H9 (cell line): ENCODE results near the gene ADGRD1. TPM values are rescaled to one million over a fixed set of nuclear protein-coding genes. Genes with fewer than 3 reads are reported as not detected.

ENCODE experiments used
- DNase-seq: peaks from one replicate; pipeline ENCODE4 v3.0.0-alpha.2; 2017
- H2AFZ ChIP-seq: one replicate; pipeline ENCODE4 v1.6.1; 2013; ENCODE audit warnings: mild to moderate bottlenecking, low read length, control low read depth, moderate library complexity
- H2AK5ac ChIP-seq: 2 replicates; pipeline ENCODE4 v1.6.1; 2013; ENCODE audit warnings: low read length, control low read depth, mixed read lengths; ENCODE audit not compliant: insufficient read length
- H2BK120ac ChIP-seq: one replicate; pipeline ENCODE4 v1.6.1; 2013; ENCODE audit warnings: low read depth, mild to moderate bottlenecking, low read length, control low read depth, inconsistent platforms; ENCODE audit not compliant: poor library complexity, severe bottlenecking
- H2BK12ac ChIP-seq: 2 replicates; pipeline ENCODE4 v1.6.1; 2013; ENCODE audit warnings: low read length, control low read depth, mixed read lengths, low read depth; ENCODE audit not compliant: insufficient read length
- H2BK15ac ChIP-seq: 2 replicates; pipeline ENCODE4 v1.6.1; 2013; ENCODE audit warnings: low read depth, low read length, control low read depth
- H2BK20ac ChIP-seq: one replicate; pipeline ENCODE4 v1.6.1; 2013; ENCODE audit warnings: low read depth, mild to moderate bottlenecking, low read length, control low read depth, inconsistent platforms; ENCODE audit not compliant: poor library complexity, severe bottlenecking
- H2BK5ac ChIP-seq: 2 replicates; pipeline ENCODE4 v1.6.1; 2013; ENCODE audit warnings: low read length, control low read depth, mixed read lengths; ENCODE audit not compliant: insufficient read length
- H3K14ac ChIP-seq: 2 replicates; pipeline ENCODE4 v1.6.1; 2013; ENCODE audit warnings: low read length, control low read depth; ENCODE audit not compliant: insufficient read depth
- H3K18ac ChIP-seq: 2 replicates; pipeline ENCODE4 v1.6.1; 2013; ENCODE audit warnings: low read depth, mild to moderate bottlenecking, mixed read lengths, low read length, control low read depth; ENCODE audit not compliant: insufficient read length
- H3K23ac ChIP-seq: 2 replicates; pipeline ENCODE4 v1.6.1; 2013; ENCODE audit warnings: low read length, control low read depth, mixed read lengths, low read depth; ENCODE audit not compliant: insufficient read length
- H3K23me2 ChIP-seq: 2 replicates; pipeline ENCODE4 v1.6.1; 2013; ENCODE audit warnings: low read depth, mild to moderate bottlenecking, mixed read lengths, low read length, control low read depth; ENCODE audit not compliant: insufficient read length, poor library complexity, severe bottlenecking
- H3K27ac ChIP-seq: 2 replicates; pipeline ENCODE4 v1.5.1; 2013; ENCODE audit warnings: low read length, control low read depth, mixed read lengths, low read depth; ENCODE audit not compliant: insufficient read length
- H3K27me3 ChIP-seq: 2 replicates; pipeline ENCODE4 v1.6.1; 2013; ENCODE audit warnings: low read length, control low read depth, inconsistent platforms; ENCODE audit not compliant: insufficient read depth
- H3K4ac ChIP-seq: 2 replicates; pipeline ENCODE4 v1.6.1; 2013; ENCODE audit warnings: low read depth, mild to moderate bottlenecking, control low read depth, inconsistent platforms, low read length, moderate library complexity
- H3K4me1 ChIP-seq: 2 replicates; pipeline ENCODE4 v1.6.1; 2013; ENCODE audit warnings: low read length, control low read depth, inconsistent platforms; ENCODE audit not compliant: insufficient read depth
- H3K4me2 ChIP-seq: 2 replicates; pipeline ENCODE4 v1.6.1; 2013; ENCODE audit warnings: low read length, control low read depth, mixed read lengths; ENCODE audit not compliant: insufficient read length, insufficient read depth
- H3K56ac ChIP-seq: 2 replicates; pipeline ENCODE4 v1.6.1; 2013; ENCODE audit warnings: low read depth, mild to moderate bottlenecking, mixed read lengths, low read length, control low read depth; ENCODE audit not compliant: insufficient read length
- H3K79me1 ChIP-seq: 2 replicates; pipeline ENCODE4 v1.6.1; 2013; ENCODE audit warnings: low read depth, mild to moderate bottlenecking, moderate library complexity, low read length, control low read depth, inconsistent platforms; ENCODE audit not compliant: insufficient read depth, poor library complexity, severe bottlenecking
- H3K79me2 ChIP-seq: 2 replicates; pipeline ENCODE4 v1.6.1; 2013; ENCODE audit warnings: low read length, control low read depth, inconsistent platforms; ENCODE audit not compliant: insufficient read depth
- H3K9ac ChIP-seq: 2 replicates; pipeline ENCODE4 v1.6.1; 2013; ENCODE audit warnings: low read length, control low read depth, mixed read lengths; ENCODE audit not compliant: insufficient read length; ENCODE audit errors: extremely low read depth
- H3K9me3 ChIP-seq: one replicate; pipeline ENCODE4 v1.6.1; 2013; ENCODE audit warnings: low read depth, low read length, inconsistent platforms; ENCODE audit not compliant: control insufficient read depth
- H3T11ph ChIP-seq: one replicate; pipeline ENCODE4 v1.6.1; 2013; ENCODE audit warnings: mild to moderate bottlenecking, low read length, control low read depth, inconsistent platforms
- H4K20me1 ChIP-seq: one replicate; pipeline ENCODE4 v1.6.1; 2013; ENCODE audit not compliant: control insufficient read depth, insufficient read length, insufficient read depth
- H4K5ac ChIP-seq: 2 replicates; pipeline ENCODE4 v1.6.1; 2013; ENCODE audit warnings: low read depth, mild to moderate bottlenecking, mixed read lengths, low read length, control low read depth; ENCODE audit not compliant: insufficient read length
- H4K8ac ChIP-seq: replicated peaks from 2 replicates; pipeline ENCODE4 v1.6.1; 2013; ENCODE audit warnings: low read length, control low read depth, mixed read lengths, low read depth; ENCODE audit not compliant: insufficient read length
- H4K91ac ChIP-seq: 2 replicates; pipeline ENCODE4 v1.6.1; 2013; ENCODE audit warnings: low read depth, mild to moderate bottlenecking, moderate library complexity, mixed read lengths, low read length, control low read depth; ENCODE audit not compliant: insufficient read length
- H3K27ac Mint-ChIP-seq, 3 experiments: 2 replicates in 2 of 3; 3 replicates in 1 of 3; pipeline ENCODE4 v1.8.0; 2020 to 2021; ENCODE audit warnings: mixed read lengths in 3 of 3, mild to moderate bottlenecking in 1 of 3, moderate library complexity in 1 of 3
- H3K27me3 Mint-ChIP-seq: 2 replicates; pipeline ENCODE4 v1.8.0; 2021; ENCODE audit warnings: low read depth, mild to moderate bottlenecking, moderate library complexity, mixed read lengths
- H3K36me3 Mint-ChIP-seq, 3 experiments: 2 replicates in 2 of 3; 3 replicates in 1 of 3; pipeline ENCODE4 v1.8.0; 2020 to 2021; ENCODE audit warnings: low read depth in 3 of 3, mixed read lengths in 3 of 3; ENCODE audit not compliant: insufficient read depth in 1 of 3
- H3K4me1 Mint-ChIP-seq, 2 experiments: 2 replicates each; pipeline ENCODE4 v1.8.0; 2020; ENCODE audit warnings: mixed read lengths in 2 of 2
- H3K4me3 Mint-ChIP-seq, 2 experiments: 2 replicates in 1 of 2; 3 replicates in 1 of 2; pipeline ENCODE4 v1.8.0; 2020 to 2021; ENCODE audit warnings: mild to moderate bottlenecking in 2 of 2, mixed read lengths in 2 of 2, moderate library complexity in 1 of 2
- H3K9me3 Mint-ChIP-seq, 2 experiments: 2 replicates in 1 of 2; 3 replicates in 1 of 2; pipeline ENCODE4 v1.8.0; 2020; ENCODE audit warnings: mild to moderate bottlenecking in 2 of 2, mixed read lengths in 2 of 2, moderate library complexity in 1 of 2
- CTCF ChIP-seq: fragments of 200-600 bp; sonication (generic); conservative IDR thresholded peaks from 3 replicates; pipeline ENCODE4 v1.8.0; 2021; ENCODE audit warnings: antibody characterized with exemption, mild to moderate bottlenecking
- WGBS: extraction: QIAGEN DNeasy Blood & Tissue Kit; methylation state at CpG from one replicate; pipeline ENCODE4 v1.1.7; 2013; ENCODE audit warnings: missing lambda C conversion rate, low lambda C conversion rate, mixed read lengths; ENCODE audit not compliant: insufficient read length; ENCODE audit errors: extremely low coverage; 5-methylcytosine and 5-hydroxymethylcytosine counted together
- total RNA-seq: library from RNA; stranded (reverse); gene quantifications from 2 replicates; pipeline ENCODE4 v1.2.1, GENCODE V29; 2021

The ADGRD1 gene
- total RNA-seq, 1 experiment from 2014 or later: 0.52 TPM

- H2BK12ac ChIP-seq: no peak overlapping the region
Observed at GRCh38 chr12:131088701-131089530, 135.2 kb downstream of the ADGRD1 start.

More at GRCh38 chr12:131088701-131089530, 135.2 kb downstream of the ADGRD1 start:
- Histone ChIP-seq H3K79me1 (no peaks in the 10 kb centered on the region), H3K4ac (no peak overlapping the region), H4K5ac (no peak overlapping the region), H3K14ac (no peak overlapping the region), H4K8ac (no peak overlapping the region), H3K4me2 (no peak overlapping the region), H3K9ac (no peak overlapping the region), H3K23me2 (no peaks in the 10 kb centered on the region), H3K27me3 (no peaks in the 10 kb centered on the region), H3K56ac (no peak overlapping the region), H2BK120ac (no peak overlapping the region), H2AK5ac (no peak overlapping the region), H2BK20ac (no peak overlapping the region), H3K27ac (no peak overlapping the region), H3K79me2 (no peaks in the 10 kb centered on the region), H3K4me1 (no peaks in the 10 kb centered on the region), H2AFZ (no peak overlapping the region), H4K91ac (no peak overlapping the region), H3K23ac (no peak overlapping the region), H2BK15ac (no peak overlapping the region), H4K20me1 (no peaks in the 10 kb centered on the region), H3K18ac (no peak overlapping the region), H3T11ph (no peak overlapping the region), H3K9me3 (no peaks in the 10 kb centered on the region), H2BK5ac (no peak overlapping the region)
- no peaks in the 10 kb centered on the region; the same call in 1 of the 2 replicates for H3K27me3 Mint-ChIP-seq
- H3K4me3 Mint-ChIP-seq: no peak overlapping the region
- WGBS: no CpG with 5 or more reads among the region's 28 CpGs
- no peaks in the 10 kb centered on the region for H3K36me3 Mint-ChIP-seq
- no peaks in the 10 kb centered on the region for H3K4me1 Mint-ChIP-seq
- no peaks in the 10 kb centered on the region for H3K9me3 Mint-ChIP-seq
- TF ChIP-seq CTCF: no peak
- peak; percentile 25 for DNase-seq
- H3K27ac Mint-ChIP-seq: no peak overlapping the region
